ENCODE results near the gene KBTBD13. TPM values are rescaled to one million over a fixed set of nuclear protein-coding genes. Genes with fewer than 3 reads are reported as not detected.

KBTBD13 gene
- total and polyA plus RNA-seq, 2 experiments from 2014 or later = not detected

DNA sequence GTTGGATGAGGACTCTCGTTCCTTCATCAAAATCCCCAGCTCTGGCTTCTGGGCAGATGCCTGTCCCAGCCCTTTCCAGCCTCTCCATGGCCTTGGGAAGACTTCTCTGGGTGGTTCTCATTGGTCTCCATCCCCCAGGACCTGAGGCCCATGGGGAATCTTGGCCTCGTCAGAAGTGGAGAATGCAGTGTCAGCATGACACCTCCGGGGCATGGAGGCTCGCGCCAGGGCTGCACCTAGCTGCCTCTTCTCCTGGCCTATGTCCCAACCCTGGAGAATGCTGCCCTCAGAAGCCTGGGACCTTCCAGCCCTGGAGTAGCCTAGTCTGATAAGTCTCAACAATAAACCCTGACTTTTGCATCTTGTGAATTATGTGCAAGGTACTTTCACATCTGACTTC is 3.0 kb downstream of the KBTBD13 start (continued):
- TF ChIP-seq, protein P1, sequence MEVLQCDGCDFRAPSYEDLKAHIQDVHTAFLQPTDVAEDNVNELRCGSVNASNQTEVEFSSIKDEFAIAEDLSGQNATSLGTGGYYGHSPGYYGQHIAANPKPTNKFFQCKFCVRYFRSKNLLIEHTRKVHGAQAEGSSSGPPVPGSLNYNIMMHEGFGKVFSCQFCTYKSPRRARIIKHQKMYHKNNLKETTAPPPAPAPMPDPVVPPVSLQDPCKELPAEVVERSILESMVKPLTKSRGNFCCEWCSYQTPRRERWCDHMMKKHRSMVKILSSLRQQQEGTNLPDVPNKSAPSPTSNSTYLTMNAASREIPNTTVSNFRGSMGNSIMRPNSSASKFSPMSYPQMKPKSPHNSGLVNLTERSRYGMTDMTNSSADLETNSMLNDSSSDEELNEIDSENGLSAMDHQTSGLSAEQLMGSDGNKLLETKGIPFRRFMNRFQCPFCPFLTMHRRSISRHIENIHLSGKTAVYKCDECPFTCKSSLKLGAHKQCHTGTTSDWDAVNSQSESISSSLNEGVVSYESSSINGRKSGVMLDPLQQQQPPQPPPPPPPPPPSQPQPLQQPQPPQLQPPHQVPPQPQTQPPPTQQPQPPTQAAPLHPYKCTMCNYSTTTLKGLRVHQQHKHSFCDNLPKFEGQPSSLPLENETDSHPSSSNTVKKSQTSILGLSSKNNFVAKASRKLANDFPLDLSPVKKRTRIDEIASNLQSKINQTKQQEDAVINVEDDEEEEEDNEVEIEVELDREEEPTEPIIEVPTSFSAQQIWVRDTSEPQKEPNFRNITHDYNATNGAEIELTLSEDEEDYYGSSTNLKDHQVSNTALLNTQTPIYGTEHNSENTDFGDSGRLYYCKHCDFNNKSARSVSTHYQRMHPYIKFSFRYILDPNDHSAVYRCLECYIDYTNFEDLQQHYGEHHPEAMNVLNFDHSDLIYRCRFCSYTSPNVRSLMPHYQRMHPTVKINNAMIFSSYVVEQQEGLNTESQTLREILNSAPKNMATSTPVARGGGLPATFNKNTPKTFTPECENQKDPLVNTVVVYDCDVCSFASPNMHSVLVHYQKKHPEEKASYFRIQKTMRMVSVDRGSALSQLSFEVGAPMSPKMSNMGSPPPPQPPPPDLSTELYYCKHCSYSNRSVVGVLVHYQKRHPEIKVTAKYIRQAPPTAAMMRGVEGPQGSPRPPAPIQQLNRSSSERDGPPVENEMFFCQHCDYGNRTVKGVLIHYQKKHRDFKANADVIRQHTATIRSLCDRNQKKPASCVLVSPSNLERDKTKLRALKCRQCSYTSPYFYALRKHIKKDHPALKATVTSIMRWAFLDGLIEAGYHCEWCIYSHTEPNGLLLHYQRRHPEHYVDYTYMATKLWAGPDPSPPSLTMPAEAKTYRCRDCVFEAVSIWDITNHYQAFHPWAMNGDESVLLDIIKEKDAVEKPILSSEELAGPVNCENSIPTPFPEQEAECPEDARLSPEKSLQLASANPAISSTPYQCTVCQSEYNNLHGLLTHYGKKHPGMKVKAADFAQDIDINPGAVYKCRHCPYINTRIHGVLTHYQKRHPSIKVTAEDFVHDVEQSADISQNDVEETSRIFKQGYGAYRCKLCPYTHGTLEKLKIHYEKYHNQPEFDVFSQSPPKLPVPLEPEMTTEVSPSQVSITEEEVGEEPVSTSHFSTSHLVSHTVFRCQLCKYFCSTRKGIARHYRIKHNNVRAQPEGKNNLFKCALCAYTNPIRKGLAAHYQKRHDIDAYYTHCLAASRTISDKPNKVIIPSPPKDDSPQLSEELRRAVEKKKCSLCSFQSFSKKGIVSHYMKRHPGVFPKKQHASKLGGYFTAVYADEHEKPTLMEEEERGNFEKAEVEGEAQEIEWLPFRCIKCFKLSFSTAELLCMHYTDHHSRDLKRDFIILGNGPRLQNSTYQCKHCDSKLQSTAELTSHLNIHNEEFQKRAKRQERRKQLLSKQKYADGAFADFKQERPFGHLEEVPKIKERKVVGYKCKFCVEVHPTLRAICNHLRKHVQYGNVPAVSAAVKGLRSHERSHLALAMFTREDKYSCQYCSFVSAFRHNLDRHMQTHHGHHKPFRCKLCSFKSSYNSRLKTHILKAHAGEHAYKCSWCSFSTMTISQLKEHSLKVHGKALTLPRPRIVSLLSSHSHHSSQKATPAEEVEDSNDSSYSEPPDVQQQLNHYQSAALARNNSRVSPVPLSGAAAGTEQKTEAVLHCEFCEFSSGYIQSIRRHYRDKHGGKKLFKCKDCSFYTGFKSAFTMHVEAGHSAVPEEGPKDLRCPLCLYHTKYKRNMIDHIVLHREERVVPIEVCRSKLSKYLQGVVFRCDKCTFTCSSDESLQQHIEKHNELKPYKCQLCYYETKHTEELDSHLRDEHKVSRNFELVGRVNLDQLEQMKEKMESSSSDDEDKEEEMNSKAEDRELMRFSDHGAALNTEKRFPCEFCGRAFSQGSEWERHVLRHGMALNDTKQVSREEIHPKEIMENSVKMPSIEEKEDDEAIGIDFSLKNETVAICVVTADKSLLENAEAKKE (CRISPR knock-in tag; IDR thresholded peaks at IDR 0.05) = no peak
- no peak for TF ChIP-seq ZNF114 (CRISPR knock-in tag; IDR thresholded peaks at IDR 0.05)
- TF ChIP-seq, protein P2, sequence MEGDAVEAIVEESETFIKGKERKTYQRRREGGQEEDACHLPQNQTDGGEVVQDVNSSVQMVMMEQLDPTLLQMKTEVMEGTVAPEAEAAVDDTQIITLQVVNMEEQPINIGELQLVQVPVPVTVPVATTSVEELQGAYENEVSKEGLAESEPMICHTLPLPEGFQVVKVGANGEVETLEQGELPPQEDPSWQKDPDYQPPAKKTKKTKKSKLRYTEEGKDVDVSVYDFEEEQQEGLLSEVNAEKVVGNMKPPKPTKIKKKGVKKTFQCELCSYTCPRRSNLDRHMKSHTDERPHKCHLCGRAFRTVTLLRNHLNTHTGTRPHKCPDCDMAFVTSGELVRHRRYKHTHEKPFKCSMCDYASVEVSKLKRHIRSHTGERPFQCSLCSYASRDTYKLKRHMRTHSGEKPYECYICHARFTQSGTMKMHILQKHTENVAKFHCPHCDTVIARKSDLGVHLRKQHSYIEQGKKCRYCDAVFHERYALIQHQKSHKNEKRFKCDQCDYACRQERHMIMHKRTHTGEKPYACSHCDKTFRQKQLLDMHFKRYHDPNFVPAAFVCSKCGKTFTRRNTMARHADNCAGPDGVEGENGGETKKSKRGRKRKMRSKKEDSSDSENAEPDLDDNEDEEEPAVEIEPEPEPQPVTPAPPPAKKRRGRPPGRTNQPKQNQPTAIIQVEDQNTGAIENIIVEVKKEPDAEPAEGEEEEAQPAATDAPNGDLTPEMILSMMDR (conservative IDR thresholded peaks at IDR 0.05; ENCODE audit: low read depth in 2 of 2) = no peak
- no peak for TF ChIP-seq CREB1 (CRISPR knock-in tag; IDR thresholded peaks at IDR 0.05; ENCODE audit: low read depth)
- no peak for TF ChIP-seq ZNF331 (CRISPR knock-in tag; IDR thresholded peaks at IDR 0.05; ENCODE audit: low read depth)
- TF ChIP-seq, protein P3, sequence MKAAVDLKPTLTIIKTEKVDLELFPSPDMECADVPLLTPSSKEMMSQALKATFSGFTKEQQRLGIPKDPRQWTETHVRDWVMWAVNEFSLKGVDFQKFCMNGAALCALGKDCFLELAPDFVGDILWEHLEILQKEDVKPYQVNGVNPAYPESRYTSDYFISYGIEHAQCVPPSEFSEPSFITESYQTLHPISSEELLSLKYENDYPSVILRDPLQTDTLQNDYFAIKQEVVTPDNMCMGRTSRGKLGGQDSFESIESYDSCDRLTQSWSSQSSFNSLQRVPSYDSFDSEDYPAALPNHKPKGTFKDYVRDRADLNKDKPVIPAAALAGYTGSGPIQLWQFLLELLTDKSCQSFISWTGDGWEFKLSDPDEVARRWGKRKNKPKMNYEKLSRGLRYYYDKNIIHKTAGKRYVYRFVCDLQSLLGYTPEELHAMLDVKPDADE (IDR thresholded peaks at IDR 0.05) = no peak
- no peak for TF ChIP-seq EZH2 (IDR thresholded peaks at IDR 0.05; ENCODE audit: low read depth, unreplicated experiment)
- no peak for TF ChIP-seq NANOG (IDR thresholded peaks at IDR 0.05; ENCODE audit: borderline replicate concordance)
